HEK293 (cell line): ENCODE data around the gene DACT3.

ENCODE experiments used
- CTCF ChIA-PET: fragments of 350-600 bp; formaldehyde crosslinking; extraction: SDS; loops from one replicate; lab custom pipeline; 2021; ENCODE audit warnings: antibody characterized with exemption; lab: Yijun Ruan, JAX
- POLR2A ChIA-PET: fragments of 300-600 bp; formaldehyde crosslinking; extraction: SDS; loops from one replicate; lab custom pipeline; 2020; ENCODE audit warnings: antibody characterized with exemption, inconsistent platforms; lab: Yijun Ruan, JAX
- H3K27ac ChIP-seq: fragments of 200-500 bp; sonication (Bioruptor generic); 2 replicates; pipeline ENCODE4 v1.5.1; 2014; ENCODE audit warnings: low read depth, low read length, control low read depth, inconsistent platforms; ENCODE audit errors: extremely low read depth
- H3K36me3 ChIP-seq, 2 experiments: fragments of 200-500 bp in 1 of 2; sonication (Bioruptor generic) in 1 of 2; 1 replicate in 1 of 2; 2 replicates in 1 of 2; pipeline ENCODE4 v1.5.1; 2014 to 2017; ENCODE audit warnings: inconsistent platforms in 2 of 2, low read length in 2 of 2; ENCODE audit not compliant: control insufficient read depth in 2 of 2, insufficient read depth in 1 of 2
- H3K4me1 ChIP-seq: fragments of 200-500 bp; sonication (Bioruptor generic); 2 replicates; pipeline ENCODE4 v1.5.1; 2014; ENCODE audit warnings: mild to moderate bottlenecking, low read length, inconsistent platforms; ENCODE audit not compliant: control insufficient read depth, insufficient read depth
- H3K4me3 ChIP-seq: 2 replicates; pipeline ENCODE4 v1.5.1; 2011; ENCODE audit warnings: low read depth, mild to moderate bottlenecking, control low read depth, low read length, moderate library complexity
- H3K9me3 ChIP-seq: fragments of 200-500 bp; sonication (Bioruptor generic); 2 replicates; pipeline ENCODE4 v1.5.1; 2014; ENCODE audit warnings: low read depth, low read length, inconsistent platforms; ENCODE audit not compliant: control insufficient read depth, insufficient read depth
- GLIS1 ChIP-seq: fragments of 450-650 bp; formaldehyde crosslinking; IDR thresholded peaks from 2 replicates; pipeline ENCODE4 v1.5.1; 2016; ENCODE audit warnings: missing biosample characterization, missing genetic modification characterization
- KLF10 ChIP-seq: fragments of 450-650 bp; IDR thresholded peaks from 2 replicates; pipeline ENCODE4 v1.5.1; 2018; ENCODE audit warnings: missing biosample characterization, mild to moderate bottlenecking, missing genetic modification characterization
- KLF17 ChIP-seq: fragments of 450-650 bp; formaldehyde crosslinking; IDR thresholded peaks from 2 replicates; pipeline ENCODE4 v1.5.1; 2016; ENCODE audit warnings: missing biosample characterization, missing genetic modification characterization
- PRDM10 ChIP-seq: fragments of 450-650 bp; formaldehyde crosslinking; IDR thresholded peaks from 2 replicates; pipeline ENCODE4 v1.5.1; 2016; ENCODE audit warnings: missing biosample characterization, missing genetic modification characterization
- REST ChIP-seq: fragments of 450-650 bp; formaldehyde crosslinking; IDR thresholded peaks from 2 replicates; pipeline ENCODE4 v1.5.1; 2016; ENCODE audit warnings: missing biosample characterization, missing genetic modification characterization
- ZBTB10 ChIP-seq: fragments of 450-650 bp; formaldehyde crosslinking; IDR thresholded peaks from 2 replicates; pipeline ENCODE4 v1.5.1; 2016; ENCODE audit warnings: missing biosample characterization, missing genetic modification characterization
- ZFP41 ChIP-seq: fragments of 450-650 bp; formaldehyde crosslinking; IDR thresholded peaks from 2 replicates; pipeline ENCODE4 v1.5.1; 2016; ENCODE audit warnings: missing biosample characterization, missing genetic modification characterization, borderline replicate concordance
- ZNF16 ChIP-seq: fragments of 450-650 bp; formaldehyde crosslinking; IDR thresholded peaks from 2 replicates; pipeline ENCODE4 v1.5.1; 2016; ENCODE audit warnings: low read depth, missing biosample characterization, missing genetic modification characterization
- ZNF175 ChIP-seq: fragments of 450-650 bp; formaldehyde crosslinking; IDR thresholded peaks from 2 replicates; pipeline ENCODE4 v1.5.1; 2016; ENCODE audit warnings: missing biosample characterization, missing genetic modification characterization
- ZNF202 ChIP-seq: fragments of 450-650 bp; formaldehyde crosslinking; IDR thresholded peaks from 2 replicates; pipeline ENCODE4 v1.5.1; 2016; ENCODE audit warnings: missing biosample characterization, missing genetic modification characterization, borderline replicate concordance
- ZNF404 ChIP-seq: fragments of 450-650 bp; formaldehyde crosslinking; IDR thresholded peaks from 2 replicates; pipeline ENCODE4 v1.5.1; 2017; ENCODE audit warnings: missing biosample characterization, missing genetic modification characterization
- ZNF433 ChIP-seq: fragments of 450-650 bp; formaldehyde crosslinking; IDR thresholded peaks from 2 replicates; pipeline ENCODE4 v1.5.1; 2016; ENCODE audit warnings: missing biosample characterization, missing genetic modification characterization, low read depth
- ZNF514 ChIP-seq: fragments of 450-650 bp; formaldehyde crosslinking; IDR thresholded peaks from 2 replicates; pipeline ENCODE4 v1.5.1; 2016; ENCODE audit warnings: missing biosample characterization, missing genetic modification characterization
- ZNF664 ChIP-seq: fragments of 450-650 bp; formaldehyde crosslinking; IDR thresholded peaks from 2 replicates; pipeline ENCODE4 v1.5.1; 2016; ENCODE audit warnings: missing biosample characterization, missing genetic modification characterization

The DACT3 gene

GRCh38 chr19:46689358-46689757 lies 28.4 kb upstream of the DACT3 start:
- POLR2A ChIA-PET = interaction anchor here (0.7 kb wide), 1 partner anchor 53 kb away, joined by 7 read pairs; no protein-coding TSS in a partner anchor
- no peak overlapping the region for H3K27ac ChIP-seq
- no peaks in the 10 kb centered on the region for H3K9me3 ChIP-seq
- H3K4me3 ChIP-seq = no peak overlapping the region
- peaks cover 85 to 87% of the 10 kb centered on the region in 2 experiments for H3K36me3 ChIP-seq
- CTCF ChIA-PET = interaction anchor here (0.6 to 2.3 kb wide), 3 partner anchors 15 to 342 kb away, joined by 3 to 11 read pairs (median 3); partner anchors contain the start of gene PPP5C
- TF ChIP-seq REST (tag by site-specific recombination) (no peak), ZNF514 (tag by site-specific recombination) (no peak), ZFP41 (tag by site-specific recombination) (no peak), GLIS1 (tag by site-specific recombination) (no peak), KLF17 (tag by site-specific recombination) (no peak), ZNF404 (tag by site-specific recombination) (no peak), ZNF16 (tag by site-specific recombination) (no peak), ZNF175 (no peak), ZNF433 (tag by site-specific recombination) (no peak), ZBTB10 (tag by site-specific recombination) (no peak)
- no peaks in the 10 kb centered on the region for H3K4me1 ChIP-seq

GRCh38 chr19:46687438-46688145 lies 26.6 kb upstream of the DACT3 start:
- no peaks in the 10 kb centered on the region for H3K9me3 ChIP-seq
- ChIA-PET POLR2A (interaction anchor here (1.0 kb wide), 1 partner anchor 23 kb away, joined by 3 read pairs; no protein-coding TSS in a partner anchor), CTCF (interaction anchor here (1.0 to 2.3 kb wide), 5 partner anchors 9 to 159 kb away, joined by 3 to 11 read pairs (median 4); no protein-coding TSS in a partner anchor)
- peaks cover 81 to 93% of the 10 kb centered on the region in 2 experiments for H3K36me3 ChIP-seq
- H3K4me1 ChIP-seq = no peaks in the 10 kb centered on the region
- TF ChIP-seq ZNF202 (no peak), ZNF664 (tag by site-specific recombination) (peak; percentile 94)
- no peak overlapping the region for H3K27ac ChIP-seq
- no peak overlapping the region for H3K4me3 ChIP-seq

- peaks cover 70 to 82% of the 10 kb centered on the region in 2 experiments for H3K36me3 ChIP-seq
- no peak overlapping the region for H3K27ac ChIP-seq
- no peaks in the 10 kb centered on the region for H3K9me3 ChIP-seq
- no peak overlapping the region for H3K4me3 ChIP-seq
- peak; percentile 38; the same call in 1 of the 2 replicates for TF ChIP-seq PRDM10 (tag by site-specific recombination)
- no peak for TF ChIP-seq KLF10 (tag by site-specific recombination)
- TF ChIP-seq, all 188 proteins: peak for 1
- ChIA-PET POLR2A (interaction anchor here (0.8 kb wide), 1 partner anchor 74 kb away, joined by 3 read pairs; no protein-coding TSS in a partner anchor), CTCF (interaction anchor here (0.6 to 3.1 kb wide), 3 partner anchors 20 to 155 kb away, joined by 4 to 18 read pairs (median 8); partner anchors contain the start of gene DACT3)
- H3K4me1 ChIP-seq = no peaks in the 10 kb centered on the region
These were observed 24.2 kb upstream of the DACT3 start for GRCh38 chr19:46685189-46685588.
